Colonic mucosa (tissue), 4 donors: ENCODE data around the gene SLC9A3. TPM values are rescaled to one million over a fixed set of nuclear protein-coding genes. Genes with fewer than 3 reads are reported as not detected.

Experiments
- DNase-seq: peaks from one replicate; pipeline ENCODE4 v3.0.0-alpha.2; 2020
- H3K27ac ChIP-seq: fragments of 200-600 bp; one replicate; pipeline ENCODE4 v1.8.0; 2021
- H3K27me3 ChIP-seq: fragments of 200-600 bp; one replicate; pipeline ENCODE4 v1.8.0; 2021
- H3K36me3 ChIP-seq: fragments of 200-600 bp; one replicate; pipeline ENCODE4 v1.8.0; 2021
- H3K4me1 ChIP-seq: fragments of 200-600 bp; one replicate; pipeline ENCODE4 v1.8.0; 2021; ENCODE audit warnings: mild to moderate bottlenecking
- H3K4me3 ChIP-seq: fragments of 200-600 bp; one replicate; pipeline ENCODE4 v1.8.0; 2021
- H3K9ac ChIP-seq, 2 donors: one replicate each; pipeline ENCODE4 v1.7.0; 2013; ENCODE audit warnings: control low read depth in 2 of 2, low read depth in 2 of 2, low read length in 2 of 2
- H3K9me3 ChIP-seq: fragments of 200-600 bp; one replicate; pipeline ENCODE4 v1.8.0; 2021
- intact Hi-C: fragments of 100-400 bp; cut with DNase I; formaldehyde crosslinking; loops from one replicate; pipeline ENCODE4 v1.14.1; 2022
- total RNA-seq, 2 donors: library from RNA; stranded (reverse); fragmentation: NEBNext Ultra II Directional in 1 of 2; extraction: Animal tissue kit (Norgen Biotek cat#: 25700) in 1 of 2; gene quantifications; one replicate each; pipeline ENCODE4 v1.2.1, GENCODE V29; 2021
- TF ChIP-seq, protein P1 (sequence below): fragments of 200-600 bp; IDR thresholded peaks from one replicate; pipeline ENCODE4 v1.8.0; 2022; ENCODE audit warnings: antibody characterized with exemption, mild to moderate bottlenecking
- donor health status: healthy.
- donor health status: DM: no; HTN: no; CAD: no.
- donor health status: DM: no; HTN: no; CAD: no.

The SLC9A3 gene
- total RNA-seq, 2 donors from 2014 or later, result 70.0 to 78.8 TPM

DNA sequence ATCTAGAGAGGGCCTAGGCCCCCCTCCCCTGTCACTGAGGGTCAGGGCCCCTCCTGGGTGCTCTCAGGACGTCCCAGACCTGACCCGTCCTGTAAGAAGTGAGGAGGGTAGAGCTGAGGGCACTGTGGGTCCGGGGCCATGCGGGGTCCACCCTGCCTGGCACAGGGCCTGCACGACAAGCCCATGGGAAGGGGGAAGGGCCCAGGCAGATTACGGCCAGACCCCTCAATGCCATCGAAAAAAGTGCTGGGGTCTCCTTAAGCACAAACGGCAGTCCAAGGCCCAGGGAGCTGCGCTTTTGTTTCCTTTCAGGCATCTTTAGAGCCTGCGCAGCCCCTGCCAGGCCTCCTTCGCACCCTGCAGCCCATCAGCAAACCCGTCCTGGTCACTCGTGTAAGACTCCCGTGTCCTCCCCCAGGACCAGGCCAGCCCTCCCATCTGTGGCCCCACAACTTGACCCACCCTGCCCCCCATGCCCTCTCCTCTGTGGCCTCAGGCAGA lies 85.7 kb downstream of the SLC9A3 start:
- H3K36me3 ChIP-seq, result no peaks in the 10 kb centered on the region
- no peak overlapping the region for H3K4me3 ChIP-seq
- intact Hi-C loops, result no loop called here
- no peaks in the 10 kb centered on the region for H3K27me3 ChIP-seq
- DNase-seq, result no peak
- H3K27ac ChIP-seq, result no peak overlapping the region
- no peaks in the 10 kb centered on the region for H3K9me3 ChIP-seq
- H3K4me1 ChIP-seq, result no peaks in the 10 kb centered on the region
- TF ChIP-seq, protein P1, sequence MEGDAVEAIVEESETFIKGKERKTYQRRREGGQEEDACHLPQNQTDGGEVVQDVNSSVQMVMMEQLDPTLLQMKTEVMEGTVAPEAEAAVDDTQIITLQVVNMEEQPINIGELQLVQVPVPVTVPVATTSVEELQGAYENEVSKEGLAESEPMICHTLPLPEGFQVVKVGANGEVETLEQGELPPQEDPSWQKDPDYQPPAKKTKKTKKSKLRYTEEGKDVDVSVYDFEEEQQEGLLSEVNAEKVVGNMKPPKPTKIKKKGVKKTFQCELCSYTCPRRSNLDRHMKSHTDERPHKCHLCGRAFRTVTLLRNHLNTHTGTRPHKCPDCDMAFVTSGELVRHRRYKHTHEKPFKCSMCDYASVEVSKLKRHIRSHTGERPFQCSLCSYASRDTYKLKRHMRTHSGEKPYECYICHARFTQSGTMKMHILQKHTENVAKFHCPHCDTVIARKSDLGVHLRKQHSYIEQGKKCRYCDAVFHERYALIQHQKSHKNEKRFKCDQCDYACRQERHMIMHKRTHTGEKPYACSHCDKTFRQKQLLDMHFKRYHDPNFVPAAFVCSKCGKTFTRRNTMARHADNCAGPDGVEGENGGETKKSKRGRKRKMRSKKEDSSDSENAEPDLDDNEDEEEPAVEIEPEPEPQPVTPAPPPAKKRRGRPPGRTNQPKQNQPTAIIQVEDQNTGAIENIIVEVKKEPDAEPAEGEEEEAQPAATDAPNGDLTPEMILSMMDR, result no peak
- no peak overlapping the region for H3K9ac ChIP-seq

DNA sequence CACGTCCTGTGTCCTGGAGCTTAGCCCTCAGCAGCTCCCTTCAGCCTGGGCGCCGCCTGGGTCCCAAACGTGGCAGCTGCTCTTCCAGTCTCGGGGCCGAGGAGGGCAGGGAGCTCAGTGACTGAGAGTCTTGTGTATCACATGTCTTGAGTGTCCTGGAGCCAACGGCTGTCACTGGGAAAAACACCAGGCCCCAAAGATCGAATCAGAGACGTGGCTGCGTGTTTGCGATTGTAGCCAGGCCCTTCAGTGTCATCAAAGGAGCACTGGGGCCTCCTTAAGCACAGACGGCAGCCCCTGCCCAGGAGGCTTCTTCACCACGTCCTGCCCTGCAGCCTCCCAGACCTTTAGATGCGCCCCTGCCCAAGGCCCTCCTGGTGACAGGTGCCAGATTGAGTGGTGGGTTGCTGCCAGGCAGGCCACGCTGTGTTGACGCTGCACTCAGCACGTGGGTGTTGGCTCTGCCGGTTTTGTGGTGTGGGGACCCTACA lies 86.9 kb downstream of the SLC9A3 start:
- H3K9me3 ChIP-seq, result no peaks in the 10 kb centered on the region
- H3K4me3 ChIP-seq, result no peak overlapping the region
- intact Hi-C loops, result no loop called here
- no peak overlapping the region for H3K9ac ChIP-seq
- H3K4me1 ChIP-seq, result no peaks in the 10 kb centered on the region
- H3K27ac ChIP-seq, result no peak overlapping the region
- H3K36me3 ChIP-seq, result no peaks in the 10 kb centered on the region
- H3K27me3 ChIP-seq, result no peaks in the 10 kb centered on the region
- no peak for DNase-seq
- TF ChIP-seq, protein P1, result no peak

DNA sequence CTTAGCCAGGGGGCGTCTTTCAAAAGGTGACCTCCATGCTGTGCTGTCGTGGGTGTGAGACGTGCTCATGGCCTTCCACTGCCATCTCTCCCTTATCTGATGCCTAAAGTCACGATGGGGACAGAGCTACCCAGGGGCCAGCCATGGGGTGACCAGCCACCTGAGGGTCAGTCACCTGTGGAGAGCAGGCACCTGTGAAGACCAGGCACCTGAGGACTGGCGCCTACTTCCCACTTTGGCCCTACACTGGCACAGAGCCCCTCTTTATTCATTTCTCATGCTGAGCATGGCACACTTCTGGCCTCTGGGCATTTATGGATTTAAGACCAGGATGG lies 87.6 kb downstream of the SLC9A3 start:
- H3K27ac ChIP-seq, result no peak overlapping the region
- no peaks in the 10 kb centered on the region for H3K4me1 ChIP-seq
- DNase-seq, result no peak
- H3K9me3 ChIP-seq, result no peaks in the 10 kb centered on the region
- TF ChIP-seq, protein P1, result no peak
- H3K36me3 ChIP-seq, result no peaks in the 10 kb centered on the region
- no peaks in the 10 kb centered on the region for H3K27me3 ChIP-seq
- H3K4me3 ChIP-seq, result no peak overlapping the region
- intact Hi-C loops, result no loop called here
- H3K9ac ChIP-seq, result no peak overlapping the region

DNA sequence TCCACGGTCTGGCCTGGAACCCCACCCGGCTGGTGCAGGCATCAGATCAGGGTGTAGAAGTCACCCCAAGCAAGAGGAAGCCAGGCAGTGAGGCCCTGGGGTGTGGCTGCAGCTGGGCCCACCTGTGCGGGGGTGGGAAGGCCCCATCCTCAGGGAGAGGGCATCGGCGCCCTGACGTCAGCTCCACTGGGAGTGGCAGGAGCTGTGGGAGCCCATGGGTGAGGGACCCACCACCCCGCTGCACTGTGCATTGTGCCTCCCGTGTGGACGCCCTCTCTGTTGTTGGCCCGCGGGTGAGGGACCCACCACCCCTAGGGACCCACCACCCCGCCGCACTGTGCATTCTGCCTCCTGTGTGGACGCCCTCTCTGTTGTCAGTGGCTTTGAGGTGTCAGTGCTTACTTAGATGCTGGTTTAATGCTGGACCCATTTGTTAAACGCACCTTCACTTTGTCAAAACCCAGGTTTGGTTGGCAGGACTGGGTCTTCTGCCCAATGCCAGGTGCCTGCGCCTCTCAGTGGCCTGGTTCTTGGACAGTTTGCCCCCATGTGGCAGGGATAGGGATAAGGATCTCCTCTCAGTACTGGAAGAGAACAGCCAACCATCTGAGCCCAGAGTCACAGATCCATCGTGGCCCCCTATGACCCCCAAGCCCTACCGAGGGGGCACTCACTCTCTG lies 88.1 kb downstream of the SLC9A3 start:
- no peak overlapping the region for H3K9ac ChIP-seq
- H3K27ac ChIP-seq, result no peak overlapping the region
- no peaks in the 10 kb centered on the region for H3K4me1 ChIP-seq
- no peak overlapping the region for H3K4me3 ChIP-seq
- no peaks in the 10 kb centered on the region for H3K9me3 ChIP-seq
- TF ChIP-seq, protein P1, result no peak
- no peaks in the 10 kb centered on the region for H3K27me3 ChIP-seq
- intact Hi-C loops, result no loop called here
- DNase-seq, result no peak
- H3K36me3 ChIP-seq, result no peaks in the 10 kb centered on the region

DNA sequence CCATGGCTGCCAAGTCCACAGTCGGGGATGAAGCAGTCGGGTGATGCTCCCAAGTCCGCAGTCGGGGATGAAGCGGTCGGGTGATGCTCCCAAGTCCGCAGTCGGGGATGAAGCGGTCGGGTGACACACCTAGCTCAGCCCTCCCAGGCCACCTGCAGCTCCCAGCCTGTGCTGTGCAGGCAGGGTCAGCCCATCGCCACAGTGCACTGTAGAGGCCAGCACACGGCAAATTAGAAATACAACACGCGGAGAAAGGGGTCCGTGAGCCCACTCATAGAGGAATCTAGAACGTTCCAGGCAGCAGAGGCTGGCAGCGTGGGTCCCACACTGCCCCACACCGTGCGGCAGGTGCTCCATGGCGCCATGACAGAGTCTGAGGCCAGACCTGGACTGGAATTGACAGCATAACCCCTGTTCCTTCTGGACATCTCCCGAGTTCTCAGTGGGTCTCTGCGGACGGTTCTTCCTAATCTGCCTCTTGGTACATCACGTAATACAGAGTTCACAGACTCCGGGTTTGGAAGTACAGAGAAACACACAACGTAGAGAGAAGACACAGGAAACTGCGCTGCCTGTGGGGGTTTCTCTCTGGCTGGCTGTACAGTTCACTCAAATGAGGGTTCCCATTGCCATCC lies 89.0 kb downstream of the SLC9A3 start:
- no peak overlapping the region for H3K4me3 ChIP-seq
- H3K27ac ChIP-seq, result no peak overlapping the region
- intact Hi-C loops, result no loop called here
- no peaks in the 10 kb centered on the region for H3K36me3 ChIP-seq
- TF ChIP-seq, protein P1, result no peak
- H3K4me1 ChIP-seq, result no peaks in the 10 kb centered on the region
- H3K9ac ChIP-seq, result no peak overlapping the region
- H3K9me3 ChIP-seq, result no peaks in the 10 kb centered on the region
- H3K27me3 ChIP-seq, result no peaks in the 10 kb centered on the region
- no peak for DNase-seq
